Hematopoietic multipotent progenitor cell treated with erythropoietin and hydrocortisone succinate and interleukin-3 and kit ligand, for 15 days (in vitro differentiated cells): ENCODE results near the gene ROR2.
"Not testable (repeated sequence)": the region's sequence is repeated elsewhere in the genome, so short reads cannot be mapped to it uniquely, and the experiment has no call there.

Experiments used
- DNase-seq: peaks from one replicate; pipeline ENCODE4 v3.0.0-alpha.2; 2015; ENCODE audit warnings: low spot score

Gene ROR2

GRCh38 chr9:91678807-91679580, 271.0 kb downstream of the ROR2 start:
- DNase-seq, result no peak

- no peak for DNase-seq
Observed at GRCh38 chr9:91677822-91678436, 272.1 kb downstream of the ROR2 start.

GRCh38 chr9:91677331-91677730, 272.7 kb downstream of the ROR2 start:
- no peak for DNase-seq

- no peak for DNase-seq
Observed at GRCh38 chr9:91676046-91676445, 274.0 kb downstream of the ROR2 start.

DNA sequence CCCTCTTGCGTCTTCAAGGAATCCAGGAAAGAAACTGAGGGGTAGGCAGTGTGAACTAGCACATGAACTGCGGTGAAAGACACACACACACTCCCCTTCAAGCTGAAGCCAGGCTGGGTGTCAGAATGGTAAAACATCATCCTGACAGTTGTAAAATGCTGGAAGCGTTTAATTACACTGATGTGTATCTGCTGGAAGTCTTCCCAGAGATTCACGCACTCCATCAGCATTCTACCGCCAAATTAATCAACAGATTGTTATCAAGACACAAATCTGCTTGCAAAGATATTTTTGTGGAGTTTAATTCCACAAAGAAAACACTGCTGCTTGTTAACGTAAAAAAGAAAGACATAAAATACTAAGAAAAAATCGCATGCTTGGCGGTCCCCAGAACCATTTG, 285.4 kb downstream of the ROR2 start:
- no peak for DNase-seq

DNA sequence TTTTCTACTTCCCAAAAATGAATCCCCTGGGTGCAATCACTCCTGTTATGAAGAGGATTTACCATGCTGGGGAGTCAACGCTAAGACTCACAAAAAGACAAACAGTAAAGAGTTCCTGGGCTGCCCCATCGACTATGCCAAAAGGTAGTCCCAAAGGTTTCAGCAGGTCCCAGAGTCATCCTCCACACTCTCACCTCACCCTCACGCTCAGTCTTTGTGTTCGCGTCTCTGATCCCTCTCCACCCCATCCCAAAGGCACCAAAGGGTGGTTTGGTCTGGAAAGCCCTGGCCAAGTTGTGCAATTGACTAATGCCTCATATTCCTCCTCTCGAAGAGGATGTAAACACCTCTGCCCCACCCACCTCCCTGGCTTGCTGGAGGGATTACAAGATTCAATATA, 286.2 kb downstream of the ROR2 start:
- DNase-seq, result no peak

GRCh38 chr9:91661451-91661850, 288.6 kb downstream of the ROR2 start:
- DNase-seq, result no peak

DNA sequence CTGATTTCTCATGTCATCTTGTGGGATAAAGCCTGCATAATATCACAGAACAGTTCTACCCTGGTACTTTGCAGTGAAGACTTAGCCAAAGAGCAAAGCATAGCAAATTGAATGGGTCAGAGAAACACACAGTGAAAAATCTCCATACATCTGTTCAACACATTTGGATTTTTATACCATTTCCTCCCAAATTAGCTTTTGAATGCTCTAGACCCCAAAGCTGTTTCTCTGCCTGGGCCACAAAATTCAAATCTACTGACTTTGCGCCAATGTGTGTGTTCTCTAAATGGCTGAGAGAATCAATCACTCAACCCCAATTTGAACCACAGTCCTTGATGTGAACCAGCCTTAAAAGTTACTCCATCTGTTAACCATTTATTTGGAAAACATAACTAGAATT, 289.5 kb downstream of the ROR2 start:
- DNase-seq, result no peak

DNA sequence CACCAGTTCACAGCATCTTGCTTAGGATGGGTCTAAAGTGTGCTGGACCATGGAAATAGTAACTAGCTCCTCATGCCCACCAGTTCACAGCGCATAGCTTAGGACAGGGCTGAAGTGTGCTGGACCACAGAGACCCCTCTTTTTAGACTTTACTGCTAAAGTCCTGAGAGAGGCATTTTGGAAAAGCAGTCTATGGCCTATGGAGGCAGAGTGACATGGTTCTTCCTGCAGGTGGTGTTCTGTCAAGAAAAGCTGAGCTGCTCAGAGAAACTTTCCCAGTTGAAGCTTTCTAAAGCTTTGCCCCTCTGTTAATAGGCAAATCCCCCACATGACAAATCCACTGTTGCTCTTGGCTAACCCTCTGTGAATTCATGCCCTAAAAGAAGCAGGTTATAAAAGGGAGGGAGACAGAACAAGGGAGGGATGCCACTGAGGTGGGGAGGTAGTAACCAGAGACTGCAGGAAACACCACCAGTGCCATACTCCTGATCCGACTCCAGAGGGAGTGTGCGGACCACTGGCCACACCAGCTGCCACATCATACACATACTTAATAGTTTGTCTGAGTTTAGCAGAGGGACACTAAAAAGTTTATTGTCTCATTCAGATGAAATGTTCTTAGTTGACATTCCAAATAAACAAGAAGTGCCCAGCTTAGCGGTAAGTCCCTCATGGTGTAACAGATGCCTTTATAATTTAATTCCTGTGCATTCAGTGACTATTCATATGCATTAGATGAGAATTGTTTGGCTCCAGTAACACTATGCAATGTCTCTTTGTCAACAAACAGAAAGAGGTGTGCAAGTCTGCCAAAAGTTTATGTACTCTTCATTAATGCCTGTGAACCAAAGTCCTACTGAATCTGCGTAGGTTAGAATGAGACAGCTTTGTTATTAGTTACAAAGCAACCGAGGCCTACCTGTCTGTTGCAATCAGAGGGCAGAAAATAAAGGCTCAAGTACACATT, 290.2 kb downstream of the ROR2 start:
- DNase-seq, result no peak

DNA sequence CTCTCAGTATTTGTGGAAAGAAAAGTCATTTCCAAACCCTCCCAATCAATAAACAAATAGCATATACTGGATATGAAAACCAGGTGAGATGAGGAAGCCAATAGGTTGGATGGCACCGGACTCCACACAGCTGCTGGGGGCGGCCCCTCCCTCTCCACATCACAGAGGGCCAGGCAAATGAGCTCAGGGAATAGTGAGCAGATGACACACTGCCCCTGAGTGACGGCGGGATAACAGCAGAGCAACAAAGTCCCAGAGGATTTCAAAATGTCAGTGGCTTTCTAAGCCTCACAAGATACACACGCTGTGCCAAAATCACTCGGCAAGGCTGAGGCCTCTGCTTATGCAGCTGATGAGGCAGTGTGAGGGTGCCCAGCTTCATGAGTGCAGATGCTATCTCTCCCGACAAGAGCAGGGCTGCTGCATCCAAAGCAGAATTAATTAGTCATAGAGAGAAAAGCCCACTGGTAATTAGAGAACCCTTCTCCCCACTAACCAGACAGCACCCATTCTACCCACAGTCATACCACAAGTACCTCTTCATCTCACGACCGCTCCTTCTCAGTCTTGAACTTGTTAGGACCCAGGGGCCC, 291.4 kb downstream of the ROR2 start:
- no peak for DNase-seq

- no peak for DNase-seq
Observed at GRCh38 chr9:91657501-91657900, 292.5 kb downstream of the ROR2 start.

- DNase-seq, result no peak
Observed at GRCh38 chr9:91655658-91656057, 294.4 kb downstream of the ROR2 start.

DNA sequence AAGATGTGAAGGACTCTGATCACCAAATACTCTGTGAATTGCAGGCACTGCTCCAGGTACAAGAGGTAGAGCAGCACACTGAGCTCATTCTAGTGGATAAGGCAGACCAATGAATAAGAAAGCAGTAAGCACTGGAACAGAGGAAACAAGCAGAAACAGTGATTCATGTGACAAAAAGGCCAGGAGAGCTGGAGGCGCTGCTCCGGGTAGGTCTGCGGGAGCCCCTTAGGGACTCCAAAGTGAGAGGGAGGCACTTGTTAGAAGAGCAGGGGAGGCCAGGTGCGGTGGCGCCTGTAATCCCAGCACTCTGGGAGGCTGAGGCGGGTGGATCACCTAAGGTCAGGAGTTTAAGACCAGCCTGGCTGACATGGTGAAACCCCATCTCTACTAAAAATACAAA, 294.8 kb downstream of the ROR2 start:
- no peak for DNase-seq

DNA sequence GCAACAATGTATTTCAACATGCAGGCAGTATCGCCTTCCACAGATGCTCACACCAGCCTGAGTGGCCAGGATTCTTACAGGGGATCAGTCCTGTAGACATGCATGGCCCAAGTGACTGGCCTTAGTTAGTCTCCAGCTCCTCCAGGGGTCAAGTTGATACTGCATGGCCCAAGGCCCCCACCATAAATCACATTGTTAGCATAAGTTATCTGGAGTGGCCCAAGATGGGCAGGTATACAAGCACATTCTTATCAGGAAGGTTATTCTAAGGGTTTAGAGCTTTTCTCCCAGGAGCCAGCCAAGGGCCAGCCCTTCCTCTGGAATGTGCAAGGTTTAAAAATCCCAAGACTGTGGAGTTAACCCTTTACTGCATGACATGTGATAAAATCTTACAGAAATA, 295.5 kb downstream of the ROR2 start:
- DNase-seq, result no peak

DNA sequence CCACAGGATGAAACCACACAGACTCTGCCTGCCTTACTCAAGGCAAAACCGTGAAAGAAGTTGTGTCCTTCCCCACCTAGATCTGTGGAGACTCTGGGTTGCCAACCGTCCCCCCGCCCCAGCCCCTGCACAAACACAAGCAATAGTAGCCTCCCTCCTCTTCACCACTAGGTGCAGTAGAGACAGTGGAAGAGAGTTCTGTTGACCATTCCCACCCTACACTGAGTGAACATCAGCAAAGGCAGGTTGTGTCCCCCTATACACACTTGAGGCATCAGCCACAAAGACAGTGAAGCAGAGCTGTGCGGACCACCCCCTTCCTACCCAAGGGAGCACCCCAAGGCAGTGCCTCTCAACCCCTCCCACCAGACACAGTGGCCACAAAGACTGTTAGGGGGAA, 302.7 kb downstream of the ROR2 start:
- DNase-seq, result no peak

GRCh38 chr9:91646702-91647101, 303.3 kb downstream of the ROR2 start:
- DNase-seq, result no peak

DNA sequence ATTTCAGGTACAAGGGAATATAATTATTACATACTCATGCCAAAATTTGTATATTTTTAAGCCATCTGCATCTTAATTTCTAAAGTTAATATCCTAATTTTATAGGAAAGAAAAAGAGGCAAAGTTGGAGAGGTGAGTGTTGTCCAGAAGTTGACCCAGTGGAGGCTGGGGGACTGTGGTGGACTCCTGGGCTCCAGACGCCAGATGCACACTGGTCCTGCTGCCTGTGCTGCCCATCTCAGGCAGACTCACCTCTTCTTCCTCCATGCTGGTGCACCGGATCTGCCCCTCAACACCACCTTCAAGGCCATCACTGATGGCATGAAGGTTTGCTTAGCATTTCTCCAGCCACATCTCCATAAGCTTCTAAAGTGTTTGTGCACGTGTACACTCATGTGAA, 305.6 kb downstream of the ROR2 start:
- no peak for DNase-seq

DNA sequence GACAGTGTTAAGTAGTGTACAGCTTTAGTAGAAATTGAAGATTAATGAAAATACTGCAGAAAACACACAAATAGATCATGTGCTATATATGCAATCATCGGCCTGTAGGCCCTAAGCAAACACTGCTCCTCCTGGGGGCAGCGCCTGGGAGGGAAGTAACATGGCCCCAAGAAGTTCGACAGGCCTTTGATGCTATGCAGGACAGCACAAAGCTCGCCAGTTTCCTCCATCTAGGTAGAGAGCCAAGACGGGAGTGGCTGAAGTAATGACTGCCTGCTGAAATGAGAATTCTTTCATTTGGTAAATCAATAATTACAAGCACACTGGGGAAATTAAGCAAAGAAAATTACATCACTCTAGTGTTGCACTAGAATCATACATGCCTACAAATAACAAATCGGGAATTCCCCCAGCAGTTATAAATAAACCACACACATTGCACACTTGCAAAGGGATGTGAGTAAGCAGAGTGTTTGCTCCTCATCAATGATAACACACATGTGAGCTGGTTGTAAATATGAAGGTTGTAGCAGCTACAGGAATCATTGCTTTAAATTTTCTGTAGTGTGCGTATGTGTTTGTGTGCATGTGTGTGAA, 306.4 kb downstream of the ROR2 start:
- no peak for DNase-seq

GRCh38 chr9:91642771-91643170, 307.3 kb downstream of the ROR2 start:
- no peak for DNase-seq

- no peak for DNase-seq
Observed at GRCh38 chr9:91640428-91640827, 309.6 kb downstream of the ROR2 start.

DNA sequence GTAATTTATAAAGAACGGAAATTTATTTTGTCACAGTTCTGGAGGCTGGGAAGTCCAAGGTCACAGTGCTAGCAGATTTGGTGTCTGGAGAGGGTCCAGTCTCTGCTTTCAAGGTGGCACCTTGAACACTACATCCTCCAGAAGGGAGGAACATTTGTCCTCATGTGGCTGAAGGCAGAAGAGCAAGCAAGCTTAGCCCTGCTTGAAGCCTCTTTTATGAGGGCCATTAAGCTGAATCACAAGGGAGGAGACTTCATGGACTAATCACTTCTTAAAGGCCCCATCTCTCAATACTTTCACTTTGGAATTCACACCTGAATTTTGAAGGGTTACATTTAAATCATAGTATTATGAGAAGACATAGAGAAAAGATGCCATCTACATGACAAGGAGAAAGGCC, 311.0 kb downstream of the ROR2 start:
- DNase-seq, result no peak

DNA sequence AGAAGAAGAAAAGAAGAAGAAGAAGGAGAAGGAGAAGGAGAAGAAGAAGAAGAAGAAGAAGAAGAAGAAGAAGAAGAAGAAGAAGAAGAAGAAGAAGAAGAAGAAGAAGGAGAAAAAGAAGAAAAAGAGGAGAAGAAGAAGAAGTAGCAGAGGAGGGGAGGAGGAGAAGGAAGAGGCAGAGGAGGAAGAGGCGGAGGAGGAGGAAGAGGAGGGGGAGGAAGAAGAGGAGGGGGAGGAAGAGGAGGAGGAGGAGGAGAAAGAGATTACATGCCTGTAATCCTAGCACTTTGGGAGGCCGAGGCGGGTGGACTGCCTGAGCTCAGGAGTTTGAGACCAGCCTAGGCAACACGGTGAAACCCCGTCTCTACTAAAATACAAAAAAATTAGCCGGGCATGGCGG, 315.2 kb downstream of the ROR2 start:
- not testable (repeated sequence) for DNase-seq
